ENCODE results near the gene MFAP3L. TPM values are rescaled to one million over a fixed set of nuclear protein-coding genes. Genes with fewer than 3 reads are reported as not detected.
A peak's percentile ranks its signal among the peaks of the same experiment; 100 is the strongest.

The MFAP3L gene
- total RNA-seq, 1 experiment from 2014 or later = 1.9 TPM

DNA sequence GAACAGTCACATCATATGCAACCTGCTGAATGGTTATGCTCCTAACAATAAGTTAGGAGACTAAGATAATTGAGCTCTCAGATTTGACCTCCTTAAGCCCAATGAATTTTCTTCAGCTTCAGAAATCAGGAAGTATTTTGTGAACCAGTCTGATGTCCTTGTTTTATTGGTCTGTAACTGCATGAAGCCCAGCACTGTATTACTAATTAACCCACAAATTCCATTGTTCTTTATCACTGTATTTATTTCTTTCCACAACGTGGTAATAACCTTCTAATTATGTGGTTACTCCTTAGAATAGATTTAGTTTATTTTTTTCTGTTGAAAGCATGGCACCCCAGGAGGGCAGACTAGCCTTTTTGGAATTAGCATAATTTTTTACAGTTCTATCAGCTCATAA, 3.9 kb upstream of the MFAP3L start:
- in situ Hi-C loops (cut with HindIII; ENCODE audit: low pct_unique_long_range_greater_than_20kb, low sequenced_read_pairs) = loop anchor here (25.0 kb wide), 1 partner anchor 218 kb away; no protein-coding TSS in a partner anchor
- peak; percentile 45 for DNase-seq (ENCODE audit: low read depth)

DNA sequence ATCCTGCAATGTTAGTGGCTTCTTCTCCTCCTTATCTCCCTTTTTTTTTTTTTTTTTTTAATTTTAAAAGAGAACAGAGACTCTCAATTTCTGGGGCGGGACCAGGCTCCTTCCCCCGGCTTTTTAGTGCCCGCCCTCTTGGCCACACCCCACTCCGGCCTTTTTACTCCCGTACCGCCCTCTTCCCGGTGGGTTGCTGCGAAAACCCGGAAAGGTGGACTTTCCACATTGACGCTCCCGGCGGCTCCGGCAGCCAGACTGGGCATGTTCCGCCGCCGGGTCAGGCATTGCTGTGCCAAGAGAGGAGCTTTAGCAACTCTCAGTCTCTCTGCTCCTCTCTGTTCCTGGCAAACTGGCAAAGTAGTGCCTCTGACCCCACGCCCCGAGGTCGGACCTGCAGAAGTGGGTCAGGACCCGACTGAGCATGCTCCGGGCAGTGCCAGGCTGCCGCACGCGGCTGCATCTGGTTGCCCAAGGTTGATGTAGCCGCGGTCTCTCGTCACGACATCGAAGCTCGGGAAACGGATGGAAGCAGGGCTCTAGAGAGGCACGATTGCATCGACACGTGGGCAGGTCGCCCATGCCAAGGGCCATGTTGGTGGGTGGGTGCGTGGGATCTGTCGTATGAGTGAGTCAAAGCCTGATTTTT, 1.1 kb upstream of the MFAP3L start:
- DNase-seq (ENCODE audit: low read depth) = peak; percentile 94
- in situ Hi-C loops (cut with HindIII; ENCODE audit: low pct_unique_long_range_greater_than_20kb, low sequenced_read_pairs) = loop anchor here (25.0 kb wide), 1 partner anchor 215 kb away; no protein-coding TSS in a partner anchor

DNA sequence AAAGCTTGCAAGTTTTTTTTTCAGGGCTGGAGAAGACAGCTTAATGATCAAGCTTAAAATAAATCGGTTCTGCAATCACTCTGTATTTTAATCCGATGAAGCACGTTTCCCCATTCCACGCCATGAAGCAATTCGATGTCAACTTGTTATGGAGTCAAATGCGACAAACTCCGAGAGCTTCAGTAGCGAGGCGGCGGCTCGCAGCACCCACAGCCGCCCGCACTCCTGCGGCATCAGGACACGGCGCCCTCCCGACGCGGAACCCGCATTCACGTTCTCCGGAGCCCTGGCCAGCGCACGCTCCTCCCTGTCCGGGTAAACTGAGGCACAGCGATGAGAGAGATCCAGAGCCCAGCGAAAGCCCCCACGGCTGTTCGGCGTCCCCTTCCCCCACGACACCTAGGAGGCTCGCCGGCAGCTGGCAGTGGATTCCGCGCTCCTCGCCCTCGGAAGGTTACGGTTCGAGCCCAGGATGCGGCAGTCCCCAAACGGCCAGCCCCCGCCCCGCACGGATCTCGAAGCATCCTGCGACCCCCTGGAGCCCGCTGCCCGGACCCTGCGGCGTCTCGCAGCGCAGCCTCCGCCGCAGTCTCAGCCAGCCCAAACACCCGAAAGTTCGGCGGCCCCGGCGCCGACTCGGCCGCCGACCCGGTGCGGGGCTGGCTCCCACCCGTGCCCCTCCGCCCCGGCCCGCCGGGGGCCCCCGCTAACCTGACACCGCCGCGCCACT, 507 bp downstream of the MFAP3L start:
- in situ Hi-C loops (cut with HindIII; ENCODE audit: low pct_unique_long_range_greater_than_20kb, low sequenced_read_pairs) = loop anchor here (25.0 kb wide), 1 partner anchor 213 kb away; no protein-coding TSS in a partner anchor

DNA sequence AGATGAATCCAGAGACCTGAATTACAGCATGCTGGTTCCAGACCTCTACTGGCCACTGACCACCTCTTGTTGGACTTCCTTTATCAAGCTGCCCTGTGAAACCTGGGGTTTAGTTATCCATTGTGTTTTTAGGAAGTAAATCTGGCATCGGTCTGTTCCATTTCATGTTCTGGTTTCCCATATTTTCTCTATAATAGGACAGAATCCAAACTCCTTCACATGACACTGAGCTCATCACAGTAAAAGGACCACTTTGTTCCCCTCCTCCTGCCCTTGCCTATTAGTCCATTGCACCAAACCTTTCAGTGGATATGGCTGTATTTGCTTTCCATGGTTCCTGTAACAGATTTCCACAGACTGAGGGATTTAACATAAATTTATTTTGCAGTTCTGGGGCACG, 4.0 kb downstream of the MFAP3L start:
- DNase-seq (ENCODE audit: low read depth) = no peak
- in situ Hi-C loops (cut with HindIII; ENCODE audit: low pct_unique_long_range_greater_than_20kb, low sequenced_read_pairs) = no loop called here

More for the DNA sequence above, 507 bp downstream of the MFAP3L start:
- no peak for DNase-seq (ENCODE audit: low read depth)

DNA sequence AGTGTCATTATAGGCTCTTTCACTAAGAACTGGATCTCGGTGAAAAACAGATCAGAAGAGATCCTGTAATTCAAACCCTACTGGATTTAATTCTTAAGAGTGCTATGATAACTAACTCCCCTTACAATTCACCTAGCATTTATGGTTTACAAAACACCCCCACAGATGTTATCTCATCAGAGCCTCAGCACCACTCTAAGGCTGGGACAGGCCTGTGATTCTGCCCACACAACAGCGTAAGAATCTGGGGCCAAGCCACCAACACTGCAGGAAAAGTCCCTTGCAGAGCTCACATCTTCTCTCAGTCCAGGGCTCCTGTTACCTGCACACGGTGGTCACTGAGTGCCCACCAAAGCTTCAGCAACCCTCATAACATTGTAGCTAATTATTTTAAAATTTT, 8.9 kb downstream of the MFAP3L start:
- in situ Hi-C loops (cut with HindIII; ENCODE audit: low pct_unique_long_range_greater_than_20kb, low sequenced_read_pairs) = no loop called here
- DNase-seq (ENCODE audit: low read depth) = no peak

DNA sequence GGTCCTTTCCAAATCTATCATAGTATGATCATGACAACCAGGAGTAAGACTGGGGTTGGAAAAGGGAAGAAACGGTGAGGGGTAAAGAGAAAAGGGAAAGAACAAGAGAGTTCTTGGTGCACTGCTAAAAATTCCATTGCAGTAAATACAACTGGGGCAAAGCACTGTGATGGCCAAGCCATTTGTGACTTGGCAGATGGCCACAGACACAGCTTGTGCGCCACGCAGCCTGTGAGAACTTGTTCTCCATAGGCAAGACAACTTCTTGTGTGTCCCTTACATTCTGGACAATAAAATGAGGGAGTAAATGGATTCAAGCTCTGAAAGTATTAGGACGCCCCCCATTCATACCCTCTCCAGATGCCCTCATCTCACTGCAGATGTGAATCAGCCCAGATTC, 10.9 kb downstream of the MFAP3L start:
- no peak for DNase-seq (ENCODE audit: low read depth)
- in situ Hi-C loops (cut with HindIII; ENCODE audit: low pct_unique_long_range_greater_than_20kb, low sequenced_read_pairs) = no loop called here

DNA sequence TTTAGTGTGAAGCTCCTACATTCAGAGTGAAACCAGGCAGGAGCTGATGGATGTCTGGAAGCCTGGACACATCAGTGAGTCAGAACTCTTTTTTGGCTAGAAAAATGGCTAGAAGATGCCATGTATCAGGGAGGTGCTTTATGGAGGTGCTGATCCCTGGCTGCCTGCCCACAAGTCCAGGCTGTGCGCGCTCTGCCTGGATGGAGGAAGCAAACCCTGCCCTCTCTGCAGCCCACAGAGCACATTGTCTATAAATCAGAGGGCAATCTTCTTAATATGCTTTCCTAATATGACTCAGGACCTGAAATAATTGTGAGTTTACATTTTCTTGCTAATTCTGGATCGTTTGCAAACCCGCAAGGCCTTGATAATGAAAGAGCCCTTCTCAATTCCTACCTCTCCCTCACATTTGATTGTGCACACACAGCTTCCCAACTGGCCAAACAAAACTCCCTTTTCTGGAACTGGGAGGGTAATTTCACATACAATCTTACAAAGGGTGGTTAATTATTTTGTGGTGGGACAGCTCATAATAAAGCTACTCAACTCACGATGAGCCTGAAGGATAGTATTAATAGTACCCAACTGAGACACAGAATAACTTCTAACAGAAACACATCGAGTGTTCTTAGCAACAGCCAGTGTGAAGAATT, 11.7 kb downstream of the MFAP3L start:
- DNase-seq (ENCODE audit: low read depth) = no peak
- in situ Hi-C loops (cut with HindIII; ENCODE audit: low pct_unique_long_range_greater_than_20kb, low sequenced_read_pairs) = no loop called here

DNA sequence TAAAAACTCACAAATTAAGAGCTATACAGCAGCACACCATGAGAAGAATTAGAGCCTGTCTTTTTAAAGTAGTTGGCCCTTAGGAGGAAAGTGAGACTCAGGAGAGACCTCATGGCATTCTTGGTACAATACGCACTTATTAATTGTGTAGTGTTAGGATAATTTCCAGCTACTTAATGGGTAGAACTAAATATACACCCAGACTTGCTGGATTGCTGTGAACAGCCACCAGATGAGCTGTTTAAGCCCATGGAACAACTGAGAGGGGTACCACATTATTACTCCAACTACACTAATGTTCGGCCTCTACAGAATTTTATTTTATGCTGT, 13.6 kb downstream of the MFAP3L start:
- no peak for DNase-seq (ENCODE audit: low read depth)
- in situ Hi-C loops (cut with HindIII; ENCODE audit: low pct_unique_long_range_greater_than_20kb, low sequenced_read_pairs) = no loop called here

DNA sequence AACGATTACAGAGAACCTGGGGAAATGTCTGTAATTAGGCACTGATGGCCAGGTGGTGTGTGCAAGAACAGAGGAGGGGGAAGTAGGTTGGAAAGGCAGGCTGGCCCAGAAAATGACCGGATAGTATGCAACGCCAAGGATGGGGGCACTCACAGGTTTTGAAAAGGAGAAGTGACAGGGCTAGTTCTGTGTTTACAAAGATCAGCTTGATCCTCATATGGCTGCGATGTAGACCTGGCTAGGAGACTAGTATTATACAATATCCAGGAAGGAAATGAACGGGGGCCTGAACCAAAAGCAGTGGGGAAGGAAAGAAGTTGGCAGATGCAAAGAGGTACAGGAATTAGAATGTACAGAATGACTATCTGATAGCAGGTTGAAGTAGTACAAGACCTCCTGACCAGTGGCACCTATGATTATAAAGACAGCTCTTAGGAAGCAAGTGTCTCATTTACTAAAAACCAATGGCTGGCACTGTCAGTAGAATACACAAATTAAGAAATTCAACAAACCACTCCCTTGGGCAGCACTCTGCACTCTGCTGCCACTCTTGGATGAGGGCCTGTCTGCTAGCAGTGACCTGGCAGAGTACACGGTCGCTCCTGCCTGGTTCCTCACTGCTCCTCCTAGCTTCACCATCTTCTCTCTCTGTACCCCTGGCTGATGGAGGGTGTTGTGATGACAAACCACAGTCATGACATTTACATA, 14.1 kb downstream of the MFAP3L start:
- no peak for DNase-seq (ENCODE audit: low read depth)
- in situ Hi-C loops (cut with HindIII; ENCODE audit: low pct_unique_long_range_greater_than_20kb, low sequenced_read_pairs) = no loop called here

DNA sequence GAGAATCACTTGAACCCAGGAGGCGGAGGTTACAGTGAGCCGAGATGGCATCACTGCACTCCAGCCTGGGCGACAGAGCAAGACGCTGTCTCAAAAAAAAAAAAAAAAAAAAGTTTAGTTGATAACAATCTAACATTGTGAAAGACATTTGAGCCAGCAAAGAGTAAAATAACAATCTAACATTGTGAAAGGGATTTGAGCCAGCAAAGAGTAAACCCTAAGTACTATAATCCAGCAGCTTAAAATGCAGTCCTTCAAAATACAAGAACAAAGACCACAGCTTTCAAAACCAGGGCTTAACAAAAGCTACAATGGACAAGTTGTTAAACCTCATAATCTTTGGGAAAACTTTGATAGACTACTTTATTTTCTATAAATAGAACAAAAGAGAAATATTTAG, 16.9 kb downstream of the MFAP3L start:
- no peak for DNase-seq (ENCODE audit: low read depth)
- in situ Hi-C loops (cut with HindIII; ENCODE audit: low pct_unique_long_range_greater_than_20kb, low sequenced_read_pairs) = no loop called here

DNA sequence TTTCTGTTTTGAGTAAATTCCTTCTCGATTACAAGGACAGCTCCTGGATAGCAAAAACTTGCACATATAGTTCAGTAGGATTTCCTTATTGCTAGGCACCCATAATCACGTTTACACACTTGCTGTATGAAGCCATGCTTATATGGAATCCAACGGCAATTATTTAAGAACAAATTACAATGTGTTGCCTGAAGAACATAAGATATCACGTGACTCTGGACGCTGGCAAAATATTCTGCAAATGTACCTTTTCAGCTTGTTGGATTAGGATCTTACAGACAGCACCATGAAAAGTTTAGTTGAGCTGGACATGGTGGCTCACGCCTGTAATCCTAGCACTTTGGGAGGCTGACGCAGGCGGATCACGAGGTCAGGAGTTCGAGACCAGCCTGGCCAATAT, 17.4 kb downstream of the MFAP3L start:
- DNase-seq (ENCODE audit: low read depth) = no peak
- in situ Hi-C loops (cut with HindIII; ENCODE audit: low pct_unique_long_range_greater_than_20kb, low sequenced_read_pairs) = no loop called here

DNA sequence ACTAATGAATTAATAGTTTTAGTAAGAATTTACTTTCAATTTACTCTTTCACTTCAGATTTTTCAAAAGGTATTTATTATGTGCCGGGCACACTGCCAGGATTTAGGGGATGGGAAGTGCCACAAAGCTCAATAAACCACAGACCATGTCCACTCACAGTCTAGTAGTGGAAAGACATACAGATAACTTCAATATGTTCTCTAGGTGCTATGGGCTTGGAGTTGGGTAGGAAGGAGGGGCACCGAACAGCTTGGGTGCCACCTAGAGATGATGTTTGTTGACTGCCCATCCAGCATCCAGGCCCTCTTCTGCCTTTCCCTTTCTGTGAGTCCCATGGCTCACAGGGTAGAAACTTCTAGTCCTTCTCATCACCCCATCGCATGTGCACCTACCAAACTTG, 17.8 kb downstream of the MFAP3L start:
- in situ Hi-C loops (cut with HindIII; ENCODE audit: low pct_unique_long_range_greater_than_20kb, low sequenced_read_pairs) = no loop called here
- peak; percentile 6 for DNase-seq (ENCODE audit: low read depth)

DNA sequence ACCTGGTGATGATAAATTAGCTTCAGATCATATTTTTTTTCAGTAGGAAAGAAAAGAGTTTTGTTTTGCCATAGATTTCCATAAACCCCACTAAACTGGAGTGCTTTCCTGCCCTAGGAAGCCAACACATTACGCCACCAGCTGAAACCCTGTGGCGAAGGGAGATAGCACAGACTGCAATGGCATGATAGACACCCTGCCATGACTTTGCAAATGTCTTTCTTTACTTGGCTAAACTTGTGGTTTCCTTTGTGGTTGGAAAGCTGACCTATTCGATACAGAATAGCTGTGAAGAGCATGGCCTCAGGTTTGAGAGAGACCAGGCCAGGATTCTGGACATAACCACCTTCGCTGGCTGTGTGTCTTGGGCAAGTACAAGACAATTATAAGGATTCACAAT, 19.1 kb downstream of the MFAP3L start:
- in situ Hi-C loops (cut with HindIII; ENCODE audit: low pct_unique_long_range_greater_than_20kb, low sequenced_read_pairs) = no loop called here
- no peak for DNase-seq (ENCODE audit: low read depth)

DNA sequence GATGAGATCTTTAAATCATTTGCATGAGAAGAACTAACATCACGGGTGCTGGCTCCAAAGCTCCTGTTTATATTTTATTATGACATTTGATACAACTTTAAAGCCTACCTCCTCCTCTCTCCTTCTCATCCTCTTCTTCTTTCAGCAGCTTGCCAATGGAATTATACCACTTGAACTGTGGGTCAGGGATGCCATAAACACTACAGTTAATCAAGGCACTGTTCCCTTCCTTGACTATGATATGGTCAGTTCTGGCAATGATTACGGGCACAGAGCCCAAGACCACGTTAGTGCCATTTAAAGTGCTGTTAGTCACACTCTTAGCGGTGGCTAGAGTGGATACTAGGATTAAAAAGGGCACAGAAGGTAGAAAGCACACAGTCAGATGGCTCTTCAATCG, 20.7 kb downstream of the MFAP3L start:
- no peak for DNase-seq (ENCODE audit: low read depth)
- in situ Hi-C loops (cut with HindIII; ENCODE audit: low pct_unique_long_range_greater_than_20kb, low sequenced_read_pairs) = no loop called here

DNA sequence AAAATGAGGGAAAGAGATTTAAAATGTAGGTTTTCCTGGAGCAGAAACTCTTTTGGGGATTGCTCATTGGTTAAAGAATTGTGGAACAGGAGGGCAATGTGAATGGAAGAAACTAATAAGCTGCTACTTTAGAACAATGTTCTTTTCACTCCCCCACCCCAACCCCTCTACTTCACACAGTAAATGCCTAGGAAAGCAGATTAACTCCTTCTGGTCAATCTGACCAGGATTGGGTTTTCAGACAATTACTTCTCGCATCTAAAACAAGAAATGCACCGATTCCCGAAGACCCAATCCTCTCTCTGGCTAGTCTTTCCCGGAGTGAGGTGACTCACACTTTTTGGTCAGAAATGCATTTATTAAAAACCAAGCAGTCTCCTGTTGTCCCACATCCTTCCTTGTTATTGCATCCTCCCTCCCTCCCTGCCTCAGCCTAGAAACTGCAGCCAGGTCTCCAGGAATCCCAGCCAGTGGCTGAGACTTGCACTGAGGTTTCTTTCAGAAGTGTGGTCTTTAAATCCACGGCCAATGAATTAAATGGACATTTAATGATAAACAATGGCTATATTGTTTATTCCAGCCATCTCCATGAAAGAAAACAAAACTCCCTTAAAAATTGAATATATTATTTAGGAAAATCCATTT, 21.4 kb downstream of the MFAP3L start:
- in situ Hi-C loops (cut with HindIII; ENCODE audit: low pct_unique_long_range_greater_than_20kb, low sequenced_read_pairs) = no loop called here

DNA sequence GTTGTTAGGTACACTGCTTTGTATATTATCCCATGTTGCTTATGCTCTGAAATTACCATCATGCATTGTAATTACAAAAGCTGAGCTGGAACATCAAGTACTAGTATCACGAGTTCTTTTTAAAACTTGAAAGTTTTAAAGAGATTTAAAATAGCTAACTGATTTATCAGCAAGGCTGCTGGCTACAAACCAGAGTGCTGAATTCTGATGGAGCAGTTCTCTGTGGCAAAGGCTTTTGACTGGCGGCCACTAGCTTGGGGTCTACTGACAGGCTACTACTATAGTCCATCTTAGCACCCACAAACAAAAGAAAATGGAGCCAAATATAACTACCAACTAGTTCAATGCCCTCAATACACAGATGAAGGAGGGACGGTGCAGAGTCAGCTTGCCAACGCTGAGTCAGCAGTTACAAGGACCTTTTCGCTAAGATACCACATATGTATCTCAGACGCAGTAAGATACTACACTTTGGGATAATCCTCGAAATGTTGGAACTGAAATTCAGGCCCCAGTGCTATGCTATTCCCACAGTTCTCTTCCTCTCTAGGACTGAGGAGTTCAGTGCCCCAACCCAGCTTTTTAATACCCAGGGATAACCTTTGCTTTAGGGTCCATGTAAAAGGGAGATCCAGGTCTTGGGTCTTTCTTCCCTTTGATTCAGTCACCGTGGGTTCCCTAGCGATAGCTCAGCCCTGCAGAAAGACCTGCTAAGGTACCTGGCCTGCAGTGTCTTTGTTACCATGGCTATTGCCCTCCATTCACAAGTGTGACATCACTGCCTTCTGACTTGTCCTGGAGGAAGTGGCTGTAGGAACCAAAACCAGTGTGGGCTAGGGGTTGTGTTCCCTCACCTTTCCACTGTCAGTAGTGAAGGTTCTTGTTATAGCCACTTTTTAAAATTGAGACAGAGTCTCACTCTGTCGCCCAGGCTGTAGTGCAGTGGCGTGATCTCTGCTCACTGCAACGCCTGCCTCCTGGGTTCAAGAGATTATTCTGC, 22.8 kb downstream of the MFAP3L start:
- DNase-seq (ENCODE audit: low read depth) = no peak
- in situ Hi-C loops (cut with HindIII; ENCODE audit: low pct_unique_long_range_greater_than_20kb, low sequenced_read_pairs) = no loop called here

More for the DNA sequence above, 21.4 kb downstream of the MFAP3L start:
- DNase-seq (ENCODE audit: low read depth) = no peak

DNA sequence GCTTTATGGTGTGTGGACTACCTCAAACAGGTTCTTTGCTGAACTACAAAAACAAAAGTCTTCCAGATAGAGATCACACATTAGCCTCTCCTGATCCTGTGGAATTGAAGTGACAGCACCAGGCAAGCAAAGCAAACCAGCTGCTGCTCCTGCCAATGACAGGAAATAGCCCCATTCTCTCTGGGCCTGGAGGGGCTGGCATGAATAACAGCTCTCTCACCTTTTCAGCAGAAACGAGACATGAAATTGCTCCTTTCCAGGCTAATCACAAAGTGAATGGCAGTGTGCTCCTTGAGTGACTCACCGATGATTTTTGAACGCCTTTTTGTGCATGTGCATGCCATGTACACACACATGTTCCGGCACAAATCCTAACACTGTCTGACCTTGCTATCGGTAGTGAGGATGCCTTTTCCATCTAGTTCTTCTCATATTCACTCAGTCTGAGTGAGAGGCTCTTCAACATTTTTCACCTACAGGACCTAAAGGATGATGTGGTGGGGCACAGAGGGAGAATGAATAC, 24.4 kb downstream of the MFAP3L start:
- in situ Hi-C loops (cut with HindIII; ENCODE audit: low pct_unique_long_range_greater_than_20kb, low sequenced_read_pairs) = no loop called here
- no peak for DNase-seq (ENCODE audit: low read depth)

All from Caki2 (cell line).